A549 (cell line): ENCODE data around the gene TAS2R60. TPM values are rescaled to one million over a fixed set of nuclear protein-coding genes. Genes with fewer than 3 reads are reported as not detected.
"Not testable (repeated sequence)": the region's sequence is repeated elsewhere in the genome, so short reads cannot be mapped to it uniquely, and the experiment has no call there.

Experiments
- ATAC-seq, 2 experiments: fragments of 200-7000 bp in 1 of 2; fragments of >200 bp in 1 of 2; cut with Nextera tagmentation in 1 of 2; cut with Tn5 transposase in 1 of 2; 3 replicates each; pipeline versions ENCODE4 v1.8.0 to v1.9.1; 2018 to 2020; ENCODE audit warnings: mild to moderate bottlenecking in 1 of 2, moderate library complexity in 1 of 2
- CTCF ChIA-PET: fragments of 300-600 bp; sonication (Branson Sonifier 250); formaldehyde crosslinking; extraction: SDS; loops from one replicate; lab custom pipeline; 2021; ENCODE audit warnings: antibody characterized with exemption, inconsistent platforms; lab: Yijun Ruan, JAX
- POLR2A ChIA-PET: fragments of 350-600 bp; formaldehyde crosslinking; extraction: SDS; loops from one replicate; lab custom pipeline; 2021; ENCODE audit warnings: antibody characterized with exemption, inconsistent platforms; lab: Yijun Ruan, JAX
- DNase-seq, 2 experiments: peaks; one replicate each; pipeline versions ENCODE4 v3.0.0 to v3.0.0-alpha.2; 2011 to 2016; ENCODE audit warnings: low read depth in 1 of 2, low spot score in 1 of 2
- FAIRE-seq: peaks from 2 replicates; lab custom pipeline; 2011; peaks lifted over from hg19 to GRCh38; lab: Jason Lieb, UNC
- H3K27ac ChIP-seq, 2 experiments: fragments of >200 bp; sonication (Bioruptor Twin); formaldehyde crosslinking; 3 replicates each; pipeline ENCODE4 v1.5.1; 2016 to 2017
- H3K4me1 ChIP-seq: fragments of >200 bp; sonication (Bioruptor Twin); formaldehyde crosslinking; 3 replicates; pipeline ENCODE4 v1.6.1; 2016
- H3K4me2 ChIP-seq: fragments of >200 bp; sonication (Bioruptor Twin); formaldehyde crosslinking; 3 replicates; pipeline ENCODE4 v1.6.1; 2016
- H3K4me3 ChIP-seq: fragments of >200 bp; sonication (Bioruptor Twin); formaldehyde crosslinking; 3 replicates; pipeline ENCODE4 v1.5.1; 2016
- H3K9me3 ChIP-seq: fragments of >200 bp; sonication (Bioruptor Twin); formaldehyde crosslinking; 3 replicates; pipeline ENCODE4 v1.6.1; 2016
- CBX2 ChIP-seq: fragments of 200-600 bp; sonication (generic); IDR thresholded peaks from 2 replicates; pipeline ENCODE4 v1.6.1; 2016; ENCODE audit warnings: low read depth, mild to moderate bottlenecking, borderline replicate concordance
- CBX8 ChIP-seq: fragments of 200-600 bp; sonication (generic); IDR thresholded peaks from 2 replicates; pipeline ENCODE4 v1.6.1; 2016
- ESRRA ChIP-seq: fragments of 150-350 bp; IDR thresholded peaks from 2 replicates; pipeline ENCODE4 v1.6.1; 2014; ENCODE audit warnings: mild to moderate bottlenecking, low read length, borderline replicate concordance
- FOXS1 ChIP-seq: fragments of 250-450 bp; sonication (Bioruptor Pico); IDR thresholded peaks from 2 replicates; pipeline ENCODE4 v1.5.0; 2020; ENCODE audit warnings: mild to moderate bottlenecking, moderate library complexity
- HOXB5 ChIP-seq: fragments of 250-450 bp; sonication (Bioruptor Pico); IDR thresholded peaks from 2 replicates; pipeline ENCODE4 v1.5.0; 2020; ENCODE audit warnings: mild to moderate bottlenecking, moderate library complexity
- JUNB ChIP-seq: fragments of >200 bp; sonication (Bioruptor Twin); formaldehyde crosslinking; IDR thresholded peaks from 2 replicates; pipeline ENCODE4 v1.6.1; 2016
- MAFK ChIP-seq: fragments of 450-650 bp; IDR thresholded peaks from 2 replicates; pipeline ENCODE4 v1.6.1; 2014; ENCODE audit not compliant: partially characterized antibody
- RAD21 ChIP-seq, 2 experiments: fragments of >200 bp in 1 of 2; sonication (Bioruptor Twin) in 1 of 2; formaldehyde crosslinking in 1 of 2; IDR thresholded peaks in 1 of 2; conservative IDR thresholded peaks in 1 of 2; 2 replicates in 1 of 2; 3 replicates in 1 of 2; pipeline ENCODE4 v1.6.1; 2012 to 2018; ENCODE audit warnings: inconsistent platforms in 1 of 2
- RNF2 ChIP-seq: fragments of 200-600 bp; sonication (generic); IDR thresholded peaks from 2 replicates; pipeline ENCODE4 v1.6.1; 2016; ENCODE audit warnings: low read depth, mild to moderate bottlenecking, antibody characterized with exemption, moderate library complexity, borderline replicate concordance
- TFCP2L1 ChIP-seq: fragments of 250-450 bp; sonication (Bioruptor Pico); IDR thresholded peaks from 2 replicates; pipeline ENCODE4 v1.5.0; 2021; ENCODE audit warnings: mild to moderate bottlenecking
- WGBS: methylation state at CpG from one replicate; pipeline ENCODE4 v1.1.6; 2017; ENCODE audit errors: missing lambda C conversion rate; 5-methylcytosine and 5-hydroxymethylcytosine counted together
- polyA plus RNA-seq, 4 experiments: library from polyadenylated mRNA; depleted of rRNA in 3 of 4; stranded (reverse); fragments of >200 nt; fragmentation: RNase III in 1 of 4; extraction: RNeasy Plus Mini Kit Qiagen cat#74134 plus additional on column Dnase treatment in 1 of 4; gene quantifications; 2 replicates in 3 of 4; 3 replicates in 1 of 4; pipeline ENCODE4 v1.2.3, GENCODE V29; 2011 to 2017
- TF ChIP-seq, protein P1 (sequence below): fragments of 200-600 bp; sonication (generic); IDR thresholded peaks from 2 replicates; pipeline ENCODE4 v1.6.1; 2016; ENCODE audit warnings: antibody characterized with exemption, mild to moderate bottlenecking, moderate library complexity
- TF ChIP-seq, protein P2 (sequence below): IDR thresholded peaks from 2 replicates; pipeline ENCODE4 v1.6.1; 2012

TAS2R60 gene
- polyA plus RNA-seq, 2 of the 4 experiments (the other 2 are of a cell fraction), result not detected

DNA sequence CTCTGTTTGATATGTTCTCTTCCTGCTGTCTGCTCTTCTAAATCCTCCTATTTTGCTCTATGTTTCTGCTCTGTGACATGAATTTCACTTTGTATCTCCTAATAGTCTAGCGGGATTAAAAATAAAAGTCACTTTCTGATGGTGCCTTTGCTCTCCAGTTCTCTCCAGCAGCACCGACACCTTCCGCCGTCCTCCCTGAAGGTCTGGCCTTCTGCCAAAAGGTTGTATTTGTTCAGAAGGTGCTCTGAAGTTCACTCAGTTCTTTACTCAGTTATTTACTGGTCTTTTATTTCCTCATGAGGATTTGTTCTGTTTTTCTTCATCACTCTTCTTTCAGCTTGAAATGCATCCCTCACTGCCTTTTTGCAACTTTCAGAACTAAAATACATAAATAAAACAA lies 23.4 kb upstream of the TAS2R60 start (continued):
- TF ChIP-seq, protein P1, sequence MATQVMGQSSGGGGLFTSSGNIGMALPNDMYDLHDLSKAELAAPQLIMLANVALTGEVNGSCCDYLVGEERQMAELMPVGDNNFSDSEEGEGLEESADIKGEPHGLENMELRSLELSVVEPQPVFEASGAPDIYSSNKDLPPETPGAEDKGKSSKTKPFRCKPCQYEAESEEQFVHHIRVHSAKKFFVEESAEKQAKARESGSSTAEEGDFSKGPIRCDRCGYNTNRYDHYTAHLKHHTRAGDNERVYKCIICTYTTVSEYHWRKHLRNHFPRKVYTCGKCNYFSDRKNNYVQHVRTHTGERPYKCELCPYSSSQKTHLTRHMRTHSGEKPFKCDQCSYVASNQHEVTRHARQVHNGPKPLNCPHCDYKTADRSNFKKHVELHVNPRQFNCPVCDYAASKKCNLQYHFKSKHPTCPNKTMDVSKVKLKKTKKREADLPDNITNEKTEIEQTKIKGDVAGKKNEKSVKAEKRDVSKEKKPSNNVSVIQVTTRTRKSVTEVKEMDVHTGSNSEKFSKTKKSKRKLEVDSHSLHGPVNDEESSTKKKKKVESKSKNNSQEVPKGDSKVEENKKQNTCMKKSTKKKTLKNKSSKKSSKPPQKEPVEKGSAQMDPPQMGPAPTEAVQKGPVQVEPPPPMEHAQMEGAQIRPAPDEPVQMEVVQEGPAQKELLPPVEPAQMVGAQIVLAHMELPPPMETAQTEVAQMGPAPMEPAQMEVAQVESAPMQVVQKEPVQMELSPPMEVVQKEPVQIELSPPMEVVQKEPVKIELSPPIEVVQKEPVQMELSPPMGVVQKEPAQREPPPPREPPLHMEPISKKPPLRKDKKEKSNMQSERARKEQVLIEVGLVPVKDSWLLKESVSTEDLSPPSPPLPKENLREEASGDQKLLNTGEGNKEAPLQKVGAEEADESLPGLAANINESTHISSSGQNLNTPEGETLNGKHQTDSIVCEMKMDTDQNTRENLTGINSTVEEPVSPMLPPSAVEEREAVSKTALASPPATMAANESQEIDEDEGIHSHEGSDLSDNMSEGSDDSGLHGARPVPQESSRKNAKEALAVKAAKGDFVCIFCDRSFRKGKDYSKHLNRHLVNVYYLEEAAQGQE, result no peak
- TF ChIP-seq HOXB5 (CRISPR knock-in tag) (no peak), CBX8 (no peak)
- TF ChIP-seq, all 56 proteins: peak for 0

DNA sequence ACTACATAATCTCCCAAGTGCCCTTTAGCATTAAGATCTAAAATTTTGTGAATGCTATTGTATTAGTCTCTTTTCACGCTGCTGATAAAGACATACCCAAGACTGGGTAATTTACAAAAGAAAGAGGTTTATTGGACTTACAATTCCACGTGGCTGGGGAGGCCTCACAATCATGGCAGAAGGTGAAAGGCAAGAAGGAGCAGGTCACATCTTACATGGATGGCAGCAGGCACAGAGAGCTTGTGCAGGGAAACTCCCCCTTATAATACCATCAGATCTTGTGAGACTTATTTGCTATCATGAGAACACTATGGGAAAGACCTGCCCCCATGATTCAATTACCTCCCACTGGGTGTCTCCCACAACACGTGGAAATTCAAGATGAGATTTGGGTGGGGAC lies 22.6 kb upstream of the TAS2R60 start:
- CTCF ChIA-PET, result interaction anchor here (0.7 to 1.3 kb wide), 2 partner anchors 49 to 116 kb away, joined by 3 to 4 read pairs; no protein-coding TSS in a partner anchor
- POLR2A ChIA-PET, FAIRE-seq, H3K4me3 ChIP-seq, DNase-seq, H3K27ac ChIP-seq, H3K4me1 ChIP-seq, H3K4me2 ChIP-seq, ATAC-seq, H3K9me3 ChIP-seq: not testable (repeated sequence)
- 33% methylated on average over 3 of the region's 3 CpGs for WGBS

DNA sequence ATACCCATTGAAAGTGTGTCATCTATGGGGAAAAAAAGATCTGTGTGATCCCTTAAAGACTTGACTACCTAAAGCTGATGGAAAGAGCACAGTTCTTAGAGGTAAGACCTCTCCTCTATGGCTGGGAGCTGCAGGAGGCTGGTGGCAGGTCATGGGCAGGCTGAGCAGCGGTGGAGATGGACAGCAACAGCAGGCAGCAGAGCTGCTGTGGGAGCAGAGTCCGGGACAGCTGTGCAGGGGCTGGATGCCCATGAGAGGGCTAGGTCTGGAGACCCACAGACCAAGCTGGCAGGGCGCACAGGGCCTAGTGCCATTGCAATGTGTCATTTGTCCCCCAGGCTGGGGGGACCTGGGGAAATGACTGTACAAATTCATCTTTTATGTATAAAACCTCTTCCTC lies 21.2 kb upstream of the TAS2R60 start:
- POLR2A ChIA-PET, result no interaction called here
- TF ChIP-seq FOXS1 (CRISPR knock-in tag) (no peak), TFCP2L1 (no peak), CBX2 (no peak), RNF2 (no peak), ESRRA (no peak), RAD21 (conservative IDR thresholded peaks at IDR 0.05 in 1 of 2, IDR thresholded peaks at IDR 0.05 in 1 of 2) (no peak), MAFK (no peak), JUNB (no peak)
- TF ChIP-seq, protein P2, sequence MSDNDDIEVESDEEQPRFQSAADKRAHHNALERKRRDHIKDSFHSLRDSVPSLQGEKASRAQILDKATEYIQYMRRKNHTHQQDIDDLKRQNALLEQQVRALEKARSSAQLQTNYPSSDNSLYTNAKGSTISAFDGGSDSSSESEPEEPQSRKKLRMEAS, result no peak
- TF ChIP-seq, protein P1, result no peak

DNA sequence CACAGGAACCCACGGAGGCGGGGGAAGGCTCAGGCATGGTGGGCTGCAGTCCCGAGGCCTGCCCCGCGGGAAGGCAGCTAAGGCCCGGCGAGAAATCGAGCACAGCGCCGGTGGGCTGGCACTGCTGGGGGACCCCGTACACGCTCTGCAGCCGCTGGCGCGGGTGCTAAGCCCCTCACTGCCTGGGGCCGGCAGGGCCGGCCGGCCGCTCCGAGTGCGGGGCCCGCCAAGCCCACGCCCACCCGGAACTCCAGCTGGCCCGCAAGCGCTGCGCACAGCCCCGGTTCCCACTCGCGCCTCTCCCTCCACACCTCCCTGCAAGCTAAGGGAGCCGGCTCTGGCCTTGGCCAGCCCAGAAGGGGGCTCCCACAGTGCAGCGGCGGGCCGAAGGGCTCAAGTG lies 18.8 kb upstream of the TAS2R60 start:
- H3K27ac ChIP-seq, POLR2A ChIA-PET, FAIRE-seq, ATAC-seq, DNase-seq, H3K4me2 ChIP-seq, H3K4me3 ChIP-seq, H3K9me3 ChIP-seq, H3K4me1 ChIP-seq: not testable (repeated sequence)
- 87% methylated on average over 12 of the region's 34 CpGs for WGBS
- CTCF ChIA-PET, result interaction anchor here (0.8 to 1.6 kb wide), 2 partner anchors 18 to 184 kb away, joined by 3 to 6 read pairs; no protein-coding TSS in a partner anchor

More for the DNA sequence above, 21.2 kb upstream of the TAS2R60 start:
- Histone ChIP-seq H3K4me3 (no peak overlapping the region), H3K9me3 (0 out of 3 replicates have a peak, but pooled peaks cover 3% of the 10 kb centered on the region), H3K4me2 (no peak overlapping the region), H3K27ac (no peak overlapping the region), H3K4me1 (no peaks in the 10 kb centered on the region; the same call in 2 of the 3 replicates)
- WGBS, result 47% methylated on average over 3 of the region's 3 CpGs
- ATAC-seq (peak; percentile 31 to 48; a peak in 2 of 6 replicates), FAIRE-seq (no peak), DNase-seq (no peak)
- CTCF ChIA-PET, result interaction anchor here (0.5 to 1.4 kb wide), 7 partner anchors 12 to 835 kb away, joined by 3 to 4 read pairs (median 3); no protein-coding TSS in a partner anchor
